ENCODE measurements around the gene CTU2. TPM values are rescaled to one million over a fixed set of nuclear protein-coding genes. Genes with fewer than 3 reads are reported as not detected.

CTU2 gene
- total RNA-seq, 3 donors from 2014 or later: 7.3 to 8.2 (median 7.8) TPM

DNA sequence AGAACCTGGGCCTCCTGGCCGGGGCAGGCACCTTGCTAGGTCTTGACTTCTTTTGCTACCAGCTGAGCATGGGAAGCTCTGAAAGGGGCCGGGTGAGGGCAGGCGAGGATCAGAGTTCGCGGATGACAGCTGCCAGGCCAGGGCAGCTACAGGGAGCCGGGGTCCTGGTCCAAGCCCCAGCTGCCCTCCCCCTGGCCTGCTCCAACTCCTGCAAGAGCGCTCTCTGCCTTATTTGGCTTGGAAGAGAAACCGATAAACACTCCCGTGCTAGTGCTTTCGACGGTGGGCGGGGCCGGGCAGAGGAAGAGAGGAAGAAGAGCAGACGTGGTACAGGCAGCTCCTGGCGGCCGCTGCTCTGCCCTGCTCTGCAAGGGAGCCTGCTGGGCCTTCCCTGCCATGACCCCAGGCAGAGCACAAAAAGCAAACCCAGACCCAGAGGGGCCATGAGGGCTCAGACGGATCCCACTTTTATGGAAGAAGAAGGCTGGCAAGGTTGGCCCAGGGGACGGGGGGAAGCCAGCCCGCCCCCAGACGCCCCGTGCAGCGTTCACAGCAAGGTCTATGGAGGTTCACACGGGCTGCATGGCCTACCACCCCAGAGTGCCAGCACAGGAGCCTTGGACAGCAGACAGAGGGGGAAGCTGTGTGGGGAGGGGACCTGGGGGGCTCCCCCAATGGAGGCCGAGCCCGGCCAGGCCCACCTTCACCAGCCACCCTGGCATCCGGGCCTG, 53.1 kb downstream of the CTU2 start:
- H3K36me3 ChIP-seq: no peaks in the 10 kb centered on the region
- H3K27me3 ChIP-seq: no peaks in the 10 kb centered on the region
- TF ChIP-seq POLR2A (IDR thresholded peaks at IDR 0.05): no peak
- no peak for TF ChIP-seq POLR2AphosphoS5 (IDR thresholded peaks at IDR 0.05)
- TF ChIP-seq, protein P1, sequence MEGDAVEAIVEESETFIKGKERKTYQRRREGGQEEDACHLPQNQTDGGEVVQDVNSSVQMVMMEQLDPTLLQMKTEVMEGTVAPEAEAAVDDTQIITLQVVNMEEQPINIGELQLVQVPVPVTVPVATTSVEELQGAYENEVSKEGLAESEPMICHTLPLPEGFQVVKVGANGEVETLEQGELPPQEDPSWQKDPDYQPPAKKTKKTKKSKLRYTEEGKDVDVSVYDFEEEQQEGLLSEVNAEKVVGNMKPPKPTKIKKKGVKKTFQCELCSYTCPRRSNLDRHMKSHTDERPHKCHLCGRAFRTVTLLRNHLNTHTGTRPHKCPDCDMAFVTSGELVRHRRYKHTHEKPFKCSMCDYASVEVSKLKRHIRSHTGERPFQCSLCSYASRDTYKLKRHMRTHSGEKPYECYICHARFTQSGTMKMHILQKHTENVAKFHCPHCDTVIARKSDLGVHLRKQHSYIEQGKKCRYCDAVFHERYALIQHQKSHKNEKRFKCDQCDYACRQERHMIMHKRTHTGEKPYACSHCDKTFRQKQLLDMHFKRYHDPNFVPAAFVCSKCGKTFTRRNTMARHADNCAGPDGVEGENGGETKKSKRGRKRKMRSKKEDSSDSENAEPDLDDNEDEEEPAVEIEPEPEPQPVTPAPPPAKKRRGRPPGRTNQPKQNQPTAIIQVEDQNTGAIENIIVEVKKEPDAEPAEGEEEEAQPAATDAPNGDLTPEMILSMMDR (IDR thresholded peaks at IDR 0.05): no peak
- H3K4me1 ChIP-seq: peaks cover 25 to 39% of the 10 kb centered on the region in 2 donors
- no peak for DNase-seq (ENCODE audit: low spot score in 2 of 2)
- H3K9me3 ChIP-seq: no peaks in the 10 kb centered on the region
- H3K27ac ChIP-seq: peak overlapping the region; percentile 48 to 90
- peak overlapping the region in 1 of 3 donors; percentile 31 for H3K4me3 ChIP-seq
- intact Hi-C loops (cut with DNase I; ENCODE audit: low total_unique reads): no loop called here

GRCh38 chr16:88759976-88760350, 53.7 kb downstream of the CTU2 start:
- DNase-seq (ENCODE audit: low spot score in 2 of 2): no peak
- Histone ChIP-seq H3K4me3 (no peak overlapping the region), H3K4me1 (peaks cover 26 to 39% of the 10 kb centered on the region in 2 donors), H3K36me3 (no peaks in the 10 kb centered on the region), H3K27ac (peak overlapping the region; percentile 48 to 90), H3K9me3 (no peaks in the 10 kb centered on the region), H3K27me3 (no peaks in the 10 kb centered on the region)
- TF ChIP-seq POLR2A (IDR thresholded peaks at IDR 0.05) (no peak), POLR2AphosphoS5 (IDR thresholded peaks at IDR 0.05) (no peak)
- TF ChIP-seq, protein P1 (IDR thresholded peaks at IDR 0.05): no peak
- intact Hi-C loops (cut with DNase I; ENCODE audit: low total_unique reads): no loop called here

- Histone ChIP-seq H3K27ac (peak overlapping the region; percentile 85 to 90), H3K9me3 (no peaks in the 10 kb centered on the region), H3K36me3 (no peaks in the 10 kb centered on the region), H3K4me3 (peak overlapping the region in 1 of 3 donors; percentile 7), H3K27me3 (no peaks in the 10 kb centered on the region), H3K4me1 (peaks cover 25 to 39% of the 10 kb centered on the region in 2 donors)
- TF ChIP-seq, protein P1 (IDR thresholded peaks at IDR 0.05): peak in 1 of 3 donors; percentile 12
- no peak for TF ChIP-seq POLR2A (IDR thresholded peaks at IDR 0.05)
- TF ChIP-seq POLR2AphosphoS5 (IDR thresholded peaks at IDR 0.05): no peak
- DNase-seq (ENCODE audit: low spot score in 2 of 2): peak in 1 of 2 donors; percentile 77
- intact Hi-C loops (cut with DNase I; ENCODE audit: low total_unique reads): no loop called here
Measured at GRCh38 chr16:88760424-88761142, 54.3 kb downstream of the CTU2 start.

- no peak for DNase-seq (ENCODE audit: low spot score in 2 of 2)
- intact Hi-C loops (cut with DNase I; ENCODE audit: low total_unique reads): no loop called here
- H3K9me3 ChIP-seq: no peaks in the 10 kb centered on the region
- H3K4me1 ChIP-seq: peaks cover 25 to 39% of the 10 kb centered on the region in 2 donors
- H3K27me3 ChIP-seq: no peaks in the 10 kb centered on the region
- peak overlapping the region in 1 of 3 donors; percentile 7 for H3K4me3 ChIP-seq
- H3K36me3 ChIP-seq: no peaks in the 10 kb centered on the region
- TF ChIP-seq POLR2A (IDR thresholded peaks at IDR 0.05) (no peak), POLR2AphosphoS5 (IDR thresholded peaks at IDR 0.05) (no peak)
- TF ChIP-seq, protein P1 (IDR thresholded peaks at IDR 0.05): no peak
- peak overlapping the region; percentile 85 to 90 for H3K27ac ChIP-seq
Measured at GRCh38 chr16:88761143-88761534, 54.8 kb downstream of the CTU2 start.

DNA sequence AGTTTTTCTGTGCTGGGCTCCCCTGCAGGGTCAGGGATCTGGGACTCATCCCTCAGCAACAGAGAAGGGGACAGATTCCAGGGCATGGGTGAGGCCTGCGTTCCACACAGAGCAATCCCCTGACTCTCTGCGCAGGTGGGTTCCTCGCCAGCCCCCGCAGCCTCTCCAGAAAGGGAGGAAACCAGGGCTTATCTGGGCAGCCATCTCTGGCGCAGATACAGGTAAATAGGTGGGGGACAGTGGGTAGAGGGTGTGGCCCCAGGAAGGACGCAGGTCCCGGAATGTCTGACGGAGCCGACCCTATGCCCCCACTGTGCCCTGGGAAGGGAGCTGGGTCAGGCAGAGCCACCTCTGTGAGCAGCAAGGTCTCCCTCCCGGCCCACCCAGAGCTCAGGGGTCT, 55.5 kb downstream of the CTU2 start:
- no peaks in the 10 kb centered on the region for H3K9me3 ChIP-seq
- H3K27ac ChIP-seq: peak overlapping the region; percentile 85 to 90
- DNase-seq (ENCODE audit: low spot score in 2 of 2): no peak
- intact Hi-C loops (cut with DNase I; ENCODE audit: low total_unique reads): no loop called here
- H3K36me3 ChIP-seq: no peaks in the 10 kb centered on the region
- H3K4me1 ChIP-seq: peaks cover 25 to 39% of the 10 kb centered on the region in 2 donors
- TF ChIP-seq POLR2A (IDR thresholded peaks at IDR 0.05) (no peak), POLR2AphosphoS5 (IDR thresholded peaks at IDR 0.05) (no peak)
- TF ChIP-seq, protein P1 (IDR thresholded peaks at IDR 0.05): no peak
- peak overlapping the region in 1 of 3 donors; percentile 41 for H3K4me3 ChIP-seq
- H3K27me3 ChIP-seq: no peaks in the 10 kb centered on the region

Measured in breast epithelium (tissue), 4 donors.